Measurements from ENCODE around the gene TRIML1.

GRCh38 chr4:188138227-188138626 is 1.0 kb upstream of the TRIML1 start:
- no peak for TF ChIP-seq POLR2A (IDR thresholded peaks at IDR 0.05; ENCODE audit: low read depth, low read length)
- no peak for TF ChIP-seq POLR2AphosphoS5 (IDR thresholded peaks at IDR 0.05; ENCODE audit: low read depth, low read length)
- no peak for TF ChIP-seq TAF1 (IDR thresholded peaks at IDR 0.05; ENCODE audit: borderline replicate concordance, low read depth, low read length)

All from GM12892 (cell line).